ENCODE results near the gene ZDHHC16. TPM values are rescaled to one million over a fixed set of nuclear protein-coding genes. Genes with fewer than 3 reads are reported as not detected.

The ZDHHC16 gene
- total RNA-seq, 1 donor from 2014 or later: 15.2 TPM

- Histone ChIP-seq H3F3A (ENCODE audit: low read depth) (peaks cover 35% of the 10 kb centered on the region), H3K79me2 (ENCODE audit: low read depth) (peaks cover 84% of the 10 kb centered on the region), H3K36me3 (no peaks in the 10 kb centered on the region), H3K27ac (peak overlapping the region; percentile 31), H3K9ac (no peak overlapping the region), H4K20me1 (ENCODE audit: low read depth) (peaks cover 74% of the 10 kb centered on the region), H3K4me1 (peaks cover 32% of the 10 kb centered on the region), H3K4me2 (peak overlapping the region; percentile 65), H3K4me3 (no peak overlapping the region), H2AFZ (replicated peaks) (no peak overlapping the region), H3K9me3 (ENCODE audit: low read depth) (no peaks in the 10 kb centered on the region), H3K27me3 (peaks cover 9% of the 10 kb centered on the region)
- peak; percentile 13 for DNase-seq (ENCODE audit: low spot score)
- no peak for TF ChIP-seq CTCF (IDR thresholded peaks at IDR 0.05)
- TF ChIP-seq EZH2phosphoT487 (IDR thresholded peaks at IDR 0.05): no peak
- TF ChIP-seq EZH2 (IDR thresholded peaks at IDR 0.05): no peak
- H3K27me3 Mint-ChIP-seq (ENCODE audit: insufficient read depth, low read depth): peaks cover 3% of the 10 kb centered on the region
- peaks cover 40% of the 10 kb centered on the region for H3K4me1 Mint-ChIP-seq
- no peaks in the 10 kb centered on the region for H3K9me3 Mint-ChIP-seq
- H3K36me3 Mint-ChIP-seq: peaks cover 3% of the 10 kb centered on the region
- H3K4me3 Mint-ChIP-seq: peak overlapping the region; percentile 48
- no peak overlapping the region for H3K27ac Mint-ChIP-seq
Observed at GRCh38 chr10:97494863-97495506, 49.0 kb downstream of the ZDHHC16 start.

- Histone ChIP-seq H4K20me1 (ENCODE audit: low read depth) (peaks cover 71% of the 10 kb centered on the region), H3K36me3 (no peaks in the 10 kb centered on the region), H3K9me3 (ENCODE audit: low read depth) (no peaks in the 10 kb centered on the region), H3K27me3 (peaks cover 29% of the 10 kb centered on the region), H3K79me2 (ENCODE audit: low read depth) (peaks cover 65% of the 10 kb centered on the region), H3K4me3 (peak overlapping the region; percentile 88), H2AFZ (replicated peaks) (peak overlapping the region; percentile 89), H3F3A (ENCODE audit: low read depth) (peaks cover 35% of the 10 kb centered on the region), H3K27ac (peak overlapping the region; percentile 82), H3K4me2 (peak overlapping the region; percentile 80), H3K9ac (peak overlapping the region; percentile 47), H3K4me1 (peaks cover 34% of the 10 kb centered on the region)
- peaks cover 42% of the 10 kb centered on the region for H3K4me1 Mint-ChIP-seq
- DNase-seq (ENCODE audit: low spot score): peak; percentile 80
- H3K27me3 Mint-ChIP-seq (ENCODE audit: insufficient read depth, low read depth): peaks cover 14% of the 10 kb centered on the region
- peak overlapping the region; percentile 91 for H3K4me3 Mint-ChIP-seq
- H3K36me3 Mint-ChIP-seq: peaks cover 3% of the 10 kb centered on the region
- TF ChIP-seq EZH2 (IDR thresholded peaks at IDR 0.05) (no peak), EZH2phosphoT487 (IDR thresholded peaks at IDR 0.05) (no peak), CTCF (IDR thresholded peaks at IDR 0.05) (no peak)
- H3K9me3 Mint-ChIP-seq: no peaks in the 10 kb centered on the region
- H3K27ac Mint-ChIP-seq: peak overlapping the region; percentile 64
Observed at GRCh38 chr10:97497572-97498075, 51.6 kb downstream of the ZDHHC16 start.

GRCh38 chr10:97498076-97498840, 52.3 kb downstream of the ZDHHC16 start, which contains the start of gene MMS19:
Gene MMS19 (minus strand): TSS chr10:97498422. CDS start chr10:97498384, 38 bp downstream.
- peaks cover 59% of the 10 kb centered on the region for H3K79me2 ChIP-seq (ENCODE audit: low read depth)
- Mint-ChIP-seq H3K4me3 (peak within 1 kb of the TSS; percentile 91), H3K4me1 (peaks cover 42% of the 10 kb centered on the region), H3K36me3 (peaks cover 3% of the 10 kb centered on the region), H3K27me3 (ENCODE audit: insufficient read depth, low read depth) (peaks cover 16% of the 10 kb centered on the region), H3K9me3 (no peaks in the 10 kb centered on the region), H3K27ac (peak within 1 kb of the TSS; percentile 64)
- peak within 1 kb of the TSS; percentile 82 for H3K27ac ChIP-seq
- H3K36me3 ChIP-seq: no peaks in the 10 kb centered on the region
- TF ChIP-seq EZH2phosphoT487 (IDR thresholded peaks at IDR 0.05) (no peak), EZH2 (IDR thresholded peaks at IDR 0.05) (no peak), CTCF (IDR thresholded peaks at IDR 0.05) (no peak)
- H3K27me3 ChIP-seq: peaks cover 29% of the 10 kb centered on the region
- DNase-seq (ENCODE audit: low spot score): peak; percentile 100
- H3K9ac ChIP-seq: peak within 1 kb of the TSS; percentile 47
- H3K4me2 ChIP-seq: peak within 1 kb of the TSS; percentile 80
- H3K4me3 ChIP-seq: peak within 1 kb of the TSS; percentile 88
- peaks cover 66% of the 10 kb centered on the region for H4K20me1 ChIP-seq (ENCODE audit: low read depth)
- peaks cover 35% of the 10 kb centered on the region for H3F3A ChIP-seq (ENCODE audit: low read depth)
- no peaks in the 10 kb centered on the region for H3K9me3 ChIP-seq (ENCODE audit: low read depth)
- H2AFZ ChIP-seq (replicated peaks): peak within 1 kb of the TSS; percentile 89
- peaks cover 34% of the 10 kb centered on the region for H3K4me1 ChIP-seq
